GM19099 (cell line): ENCODE data around the gene PABPN1L.

ENCODE experiments used
- POLR2A ChIP-seq: IDR thresholded peaks from 3 replicates; pipeline ENCODE4 v1.6.1; 2011; ENCODE audit warnings: low read depth; ENCODE audit not compliant: insufficient read length; ENCODE audit errors: extremely low read depth

Gene PABPN1L

DNA sequence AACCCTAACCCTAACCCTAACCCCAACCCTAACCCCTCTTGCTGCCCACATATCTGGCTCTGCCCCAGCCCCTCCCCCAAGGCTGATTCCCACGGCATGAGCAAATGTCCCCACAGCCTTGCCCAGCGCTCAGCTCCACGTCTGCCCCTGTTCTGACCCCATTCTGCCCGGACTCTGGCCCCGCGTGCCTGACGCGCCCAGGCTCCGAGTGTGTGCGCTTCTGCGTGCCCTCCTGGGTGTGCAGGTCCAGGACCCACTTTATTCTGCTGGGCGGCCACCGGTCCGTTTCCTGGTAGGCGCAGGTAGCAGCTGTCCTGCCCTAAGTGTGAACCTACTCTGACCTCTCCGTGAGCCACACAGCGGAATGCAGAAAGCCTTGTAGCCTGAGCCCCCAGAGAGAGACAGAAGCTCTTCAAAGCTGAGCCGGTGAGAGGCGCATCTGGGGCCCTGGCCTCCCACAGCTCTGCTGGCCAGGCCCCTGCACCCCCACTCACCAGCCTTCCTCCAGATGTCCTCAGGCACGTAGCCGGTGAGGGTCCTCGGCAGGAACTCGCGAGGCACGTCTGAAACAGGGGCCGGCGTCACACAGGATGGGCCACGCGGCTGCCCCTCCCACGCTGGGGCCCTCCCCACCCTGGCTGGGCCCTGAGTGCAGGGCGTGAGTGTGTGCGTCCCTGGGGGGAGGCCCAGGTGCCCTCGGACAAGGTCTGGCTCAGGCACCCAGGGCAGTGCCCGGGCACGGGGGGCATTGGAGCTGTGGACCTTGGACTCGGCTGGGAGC lies 14.0 kb upstream of the PABPN1L start:
- TF ChIP-seq POLR2A, result no peak

- TF ChIP-seq POLR2A, result no peak
Observed at GRCh38 chr16:88879788-88880055, 13.3 kb upstream of the PABPN1L start.

DNA sequence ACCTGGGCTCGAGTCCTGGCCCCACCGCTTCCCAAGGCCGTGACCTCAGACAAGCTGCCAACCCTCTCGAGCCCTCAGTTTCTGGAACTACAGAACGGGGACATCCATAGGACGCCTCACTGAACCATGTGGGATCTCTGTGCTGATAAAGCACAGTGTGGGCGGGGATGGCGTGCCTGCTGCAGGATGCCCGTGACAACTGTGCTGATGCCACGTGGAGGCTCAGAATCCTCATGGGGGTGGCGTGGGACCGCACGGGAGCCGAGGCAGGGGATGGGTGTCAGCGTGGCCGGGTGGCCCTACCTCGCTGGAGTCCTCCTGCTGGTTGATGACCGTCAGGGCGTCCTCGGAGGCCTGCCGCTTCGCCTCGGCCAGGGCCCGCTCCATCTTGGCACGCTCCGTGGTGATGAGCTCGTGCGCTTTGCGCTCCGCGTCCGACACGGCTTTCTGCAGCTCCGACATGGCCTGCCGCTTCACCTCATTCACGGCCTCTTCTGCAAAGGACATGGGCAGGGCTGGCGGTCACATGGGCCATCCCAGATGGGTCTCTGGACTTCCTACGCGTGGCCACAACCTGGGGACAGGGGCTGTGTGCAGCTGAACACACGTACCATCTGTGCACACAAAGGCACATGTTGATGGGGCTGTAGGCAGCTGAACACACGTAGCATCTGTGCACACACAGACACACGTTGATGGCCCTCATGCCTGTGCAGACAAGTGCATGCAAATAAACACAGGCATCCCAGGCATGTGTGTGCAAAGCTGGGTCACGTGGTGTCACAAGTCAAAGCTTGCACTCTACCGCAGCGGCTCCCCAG lies 12.7 kb upstream of the PABPN1L start:
- no peak for TF ChIP-seq POLR2A

- no peak for TF ChIP-seq POLR2A
Observed at GRCh38 chr16:88878356-88878755, 11.9 kb upstream of the PABPN1L start.

DNA sequence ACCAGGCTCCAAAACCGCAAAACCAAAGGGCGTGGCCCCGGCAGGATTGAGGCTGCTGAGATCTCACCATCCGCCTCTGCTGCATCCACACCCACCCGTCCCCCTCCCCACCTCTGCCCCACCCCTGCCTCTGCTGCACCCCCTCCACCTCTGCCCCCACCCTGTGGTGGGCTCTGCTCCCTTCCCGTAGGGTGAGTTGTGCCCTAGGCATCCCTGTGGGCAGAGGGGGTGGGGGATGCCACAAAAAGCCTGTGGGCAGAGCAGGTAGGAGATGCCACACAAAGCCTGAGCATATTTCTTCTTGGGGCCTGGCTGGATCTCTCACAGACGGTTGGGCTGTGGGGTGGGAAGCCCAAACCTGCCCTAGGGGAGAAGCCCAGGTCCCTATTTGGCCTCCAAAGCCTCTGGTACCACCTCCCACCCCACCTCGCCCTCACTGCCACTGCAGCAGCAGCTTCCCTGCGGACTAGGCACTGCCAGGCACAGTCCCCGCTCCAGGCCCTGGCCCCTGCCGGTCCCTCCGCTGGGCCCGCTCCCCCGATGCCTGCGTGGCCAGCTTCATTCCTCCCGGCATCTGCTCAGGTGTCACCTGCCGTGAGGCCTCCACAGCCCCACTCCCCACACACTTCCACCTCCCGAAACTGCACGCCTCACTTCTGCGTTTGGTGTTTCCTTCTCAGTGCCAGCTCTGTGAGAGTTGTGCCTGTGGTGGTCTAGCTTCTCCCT lies 11.3 kb upstream of the PABPN1L start:
- no peak for TF ChIP-seq POLR2A

- no peak for TF ChIP-seq POLR2A
Observed at GRCh38 chr16:88876942-88877526, 10.6 kb upstream of the PABPN1L start.

GRCh38 chr16:88875703-88876234 lies 9.3 kb upstream of the PABPN1L start:
- no peak for TF ChIP-seq POLR2A

- no peak for TF ChIP-seq POLR2A
Observed at GRCh38 chr16:88874938-88875599, 8.6 kb upstream of the PABPN1L start.

- TF ChIP-seq POLR2A, result peak; percentile 15
Observed at GRCh38 chr16:88872650-88873331, 6.3 kb upstream of the PABPN1L start.

- no peak for TF ChIP-seq POLR2A
Observed at GRCh38 chr16:88871730-88872416, 5.4 kb upstream of the PABPN1L start.

- TF ChIP-seq POLR2A, result no peak
Observed at GRCh38 chr16:88871349-88871702, 4.9 kb upstream of the PABPN1L start.

- TF ChIP-seq POLR2A, result no peak
Observed at GRCh38 chr16:88870608-88871348, 4.3 kb upstream of the PABPN1L start.

GRCh38 chr16:88869673-88869980 lies 3.2 kb upstream of the PABPN1L start:
- no peak for TF ChIP-seq POLR2A

GRCh38 chr16:88868974-88869672 lies 2.7 kb upstream of the PABPN1L start:
- TF ChIP-seq POLR2A, result no peak
